Measurements from ENCODE around the gene CXCR4. TPM values are rescaled to one million over a fixed set of nuclear protein-coding genes. Genes with fewer than 3 reads are reported as not detected.

The CXCR4 gene
- total RNA-seq (2011; cell fraction: chromatin; rRNA removed; ENCODE audit: low replicate concordance), result 0.25 and 1.1 TPM in 2 replicates
- total RNA-seq (2011; cell fraction: nucleolus; rRNA removed), result 0.92 and 1.0 TPM in 2 replicates
- 1.1 and 1.3 TPM in 2 replicates for total RNA-seq (2011; cell fraction: nucleoplasm; rRNA removed)
- total RNA-seq (2014; rRNA removed) (not detected in 2 replicates), total RNA-seq (2014; rRNA removed; fragmentation: Illumina TruSeq; extraction: Trizol) (0.18 TPM in 1 of 2 replicates, not detected in the other), total RNA-seq (2015; rRNA removed; fragmentation: Illumina TruSeq; extraction: Trizol) (0.08 TPM in 1 of 2 replicates, not detected in the other), total RNA-seq (2021) (0.22 and 0.49 TPM in 2 replicates), polyA plus RNA-seq (2011; rRNA removed) (0.45 and 0.53 TPM in 2 replicates), polyA plus RNA-seq (2014; fragmentation: Illumina TruSeq; extraction: Trizol) (0.11 TPM in 1 of 2 replicates, not detected in the other), polyA plus RNA-seq (2014; fragmentation: Nextera tagmentation; extraction: Ambion mirVana) (under 1 TPM; 0.14 to 0.15 TPM), polyA plus RNA-seq (2014; rRNA removed) (0.07 TPM in 2 replicates), polyA minus RNA-seq (2011; rRNA and poly(A)+ RNA removed) (0.51 and 1.1 TPM in 2 replicates), Bru-seq, nascent RNA (percentile 10 among the genes with signal in this experiment), BruChase-seq, experiment 1, labeled RNA remaining after a 2-hour chase (percentile 31 among the genes with signal in this experiment), BruChase-seq, experiment 2, labeled RNA remaining after a 6-hour chase (percentile 32 among the genes with signal in this experiment)
- polyA plus RNA-seq (2011; cell fraction: cytosol; rRNA removed), result 0.52 and 1.1 TPM in 2 replicates
- polyA plus RNA-seq (2011; cell fraction: nucleus; rRNA removed), result 0.32 and 0.61 TPM in 2 replicates
- 0.07 TPM in 2 replicates for polyA plus RNA-seq (2012)
- polyA minus RNA-seq (2011; cell fraction: cytosol; rRNA and poly(A)+ RNA removed), result not detected in 2 replicates
- 0.40 TPM in 1 of 2 replicates, not detected in the other for polyA minus RNA-seq (2011; cell fraction: nucleus; rRNA and poly(A)+ RNA removed)
- long read RNA-seq, experiment 1, result 0 reads
- long read RNA-seq, experiment 2, partial matches to known transcripts, result 0 of 1 reads
- long read RNA-seq, experiment 2, other reads (novel, unspliced or antisense), result 1 of 1 reads
- long read RNA-seq, experiment 3, result 0 reads

DNA sequence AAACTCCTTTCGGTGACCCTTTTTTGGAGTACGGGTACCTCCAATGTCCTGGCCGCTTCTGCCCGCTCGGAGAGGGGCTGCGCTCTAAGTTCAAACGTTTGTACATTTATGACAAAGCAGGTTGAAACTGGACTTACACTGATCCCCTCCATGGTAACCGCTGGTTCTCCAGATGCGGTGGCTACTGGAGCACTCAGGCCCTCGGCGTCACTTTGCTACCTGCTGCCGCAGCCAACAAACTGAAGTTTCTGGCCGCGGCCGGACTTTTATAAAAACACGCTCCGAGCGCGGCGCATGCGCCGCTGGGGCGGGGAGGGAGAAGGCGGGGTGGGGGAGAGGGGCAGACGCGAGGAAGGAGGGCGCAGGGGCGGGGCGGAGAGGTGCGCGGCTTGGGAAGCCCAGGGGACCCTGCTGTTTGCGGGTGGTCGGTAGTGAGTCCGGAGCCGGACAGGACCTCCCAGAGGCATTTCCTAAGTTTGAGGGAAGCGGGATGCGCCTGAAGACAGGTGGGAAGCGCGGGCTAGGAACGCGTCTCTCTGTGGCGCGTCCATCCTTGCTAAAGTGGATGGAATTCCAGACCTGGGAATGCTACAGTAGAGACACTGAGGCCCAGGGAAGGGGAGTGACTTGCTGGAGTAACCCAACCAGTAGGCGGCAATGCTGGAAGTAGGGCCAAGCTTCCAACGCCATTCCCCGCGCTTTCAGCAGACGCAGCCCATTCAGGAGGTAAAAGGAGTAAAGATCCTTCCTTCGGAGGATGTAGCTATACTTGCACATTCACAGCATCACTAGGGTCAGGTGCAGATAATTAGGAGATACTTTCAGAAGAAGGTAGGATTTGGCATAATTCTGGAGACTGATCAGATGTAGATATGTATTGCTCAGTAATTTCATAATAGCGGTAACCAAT, at the start of gene CXCR4:
TSS of gene CXCR4 (minus strand) at position 241 of the 910 bp plus-strand sequence. CDS start at position 152, 89 bp downstream.
- Histone ChIP-seq H3K4me3 (peak within 1 kb of the TSS; percentile 35), H2AFZ (ENCODE audit: low read depth, low read length) (peak within 1 kb of the TSS; percentile 92), H3K9ac (ENCODE audit: insufficient read depth in 1 of 2, low read depth in 2 of 2, low read length in 2 of 2) (peak within 1 kb of the TSS in 1 of 2 experiments; percentile 83; a peak in 1 of 4 replicates), H3K4me1 (replicated peaks in 1 of 2; ENCODE audit: control insufficient read depth in 2 of 2, insufficient read depth in 2 of 2, low read length in 2 of 2) (peaks cover 0 to 19% of the 10 kb centered on the region in 2 experiments; a peak in 3 of 5 replicates), H3K79me2 (ENCODE audit: control insufficient read depth, insufficient read depth, low read length) (no peaks in the 10 kb centered on the region), H3K9me3 (replicated peaks; ENCODE audit: control insufficient read depth, insufficient read depth, low read depth, low read length) (no peaks in the 10 kb centered on the region), H3K27me3 (ENCODE audit: control insufficient read depth in 2 of 2, insufficient read depth in 2 of 2, low read length in 2 of 2) (peaks cover 26 to 32% of the 10 kb centered on the region in 2 experiments), H3K9me1 (ENCODE audit: control insufficient read depth, insufficient read depth, low read length) (no peaks in the 10 kb centered on the region), H3K36me3 (ENCODE audit: control insufficient read depth, insufficient read depth, low read length) (no peaks in the 10 kb centered on the region), H3K4me2 (ENCODE audit: insufficient read depth, low read length) (peak within 1 kb of the TSS; percentile 74), H3K27ac (ENCODE audit: extremely low read depth, low read depth, low read length) (no peak within 1 kb of the TSS), H4K20me1 (replicated peaks; ENCODE audit: control insufficient read depth, insufficient read depth, low read length) (peaks cover 4% of the 10 kb centered on the region; the same call in 1 of the 2 replicates)
- peak; percentile 78 for ATAC-seq
- WGBS (ENCODE audit: insufficient coverage, low coverage, missing lambda C conversion rate), result 17% methylated on average over 25 of the region's 50 CpGs
- in situ Hi-C loops (cut with MboI), result no loop called here
- intact Hi-C loops (cut with micrococcal nuclease), result no loop called here
- BruUV-seq (replicated peaks), result no TSS peak
- POLR2A ChIA-PET, result no interaction called here
- CTCF ChIA-PET (ENCODE audit: low intra/inter-chr PET ratio), result no interaction called here
- peak; percentile 54 to 87 (median 79) for DNase-seq (ENCODE audit: extremely low read depth in 1 of 4, low spot score in 3 of 4)
- FAIRE-seq, result no peak
- TF ChIP-seq, protein P1, sequence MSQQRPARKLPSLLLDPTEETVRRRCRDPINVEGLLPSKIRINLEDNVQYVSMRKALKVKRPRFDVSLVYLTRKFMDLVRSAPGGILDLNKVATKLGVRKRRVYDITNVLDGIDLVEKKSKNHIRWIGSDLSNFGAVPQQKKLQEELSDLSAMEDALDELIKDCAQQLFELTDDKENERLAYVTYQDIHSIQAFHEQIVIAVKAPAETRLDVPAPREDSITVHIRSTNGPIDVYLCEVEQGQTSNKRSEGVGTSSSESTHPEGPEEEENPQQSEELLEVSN (IDR thresholded peaks at IDR 0.05; ENCODE audit: borderline replicate concordance in 1 of 2, extremely low read depth in 1 of 2, insufficient read depth in 1 of 2, insufficient read length in 1 of 2, low read depth in 1 of 2, low read length in 1 of 2, poor library complexity in 1 of 2, severe bottlenecking in 1 of 2), result peak in 1 of 2 experiments; percentile 13
- TF ChIP-seq NRF1 (conservative IDR thresholded peaks at IDR 0.05 in 1 of 2, IDR thresholded peaks at IDR 0.05 in 1 of 2) (peak; percentile 80 to 83), PHF8 (IDR thresholded peaks at IDR 0.05; ENCODE audit: borderline replicate concordance, low read length) (no peak; the same call in 1 of the 2 replicates)
- TF ChIP-seq, protein P2, sequence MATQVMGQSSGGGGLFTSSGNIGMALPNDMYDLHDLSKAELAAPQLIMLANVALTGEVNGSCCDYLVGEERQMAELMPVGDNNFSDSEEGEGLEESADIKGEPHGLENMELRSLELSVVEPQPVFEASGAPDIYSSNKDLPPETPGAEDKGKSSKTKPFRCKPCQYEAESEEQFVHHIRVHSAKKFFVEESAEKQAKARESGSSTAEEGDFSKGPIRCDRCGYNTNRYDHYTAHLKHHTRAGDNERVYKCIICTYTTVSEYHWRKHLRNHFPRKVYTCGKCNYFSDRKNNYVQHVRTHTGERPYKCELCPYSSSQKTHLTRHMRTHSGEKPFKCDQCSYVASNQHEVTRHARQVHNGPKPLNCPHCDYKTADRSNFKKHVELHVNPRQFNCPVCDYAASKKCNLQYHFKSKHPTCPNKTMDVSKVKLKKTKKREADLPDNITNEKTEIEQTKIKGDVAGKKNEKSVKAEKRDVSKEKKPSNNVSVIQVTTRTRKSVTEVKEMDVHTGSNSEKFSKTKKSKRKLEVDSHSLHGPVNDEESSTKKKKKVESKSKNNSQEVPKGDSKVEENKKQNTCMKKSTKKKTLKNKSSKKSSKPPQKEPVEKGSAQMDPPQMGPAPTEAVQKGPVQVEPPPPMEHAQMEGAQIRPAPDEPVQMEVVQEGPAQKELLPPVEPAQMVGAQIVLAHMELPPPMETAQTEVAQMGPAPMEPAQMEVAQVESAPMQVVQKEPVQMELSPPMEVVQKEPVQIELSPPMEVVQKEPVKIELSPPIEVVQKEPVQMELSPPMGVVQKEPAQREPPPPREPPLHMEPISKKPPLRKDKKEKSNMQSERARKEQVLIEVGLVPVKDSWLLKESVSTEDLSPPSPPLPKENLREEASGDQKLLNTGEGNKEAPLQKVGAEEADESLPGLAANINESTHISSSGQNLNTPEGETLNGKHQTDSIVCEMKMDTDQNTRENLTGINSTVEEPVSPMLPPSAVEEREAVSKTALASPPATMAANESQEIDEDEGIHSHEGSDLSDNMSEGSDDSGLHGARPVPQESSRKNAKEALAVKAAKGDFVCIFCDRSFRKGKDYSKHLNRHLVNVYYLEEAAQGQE (IDR thresholded peaks at IDR 0.05; ENCODE audit: borderline replicate concordance), result 0 out of 2 replicates have a peak, but pooled peaks have one; percentile 22
- TF ChIP-seq, protein P2 (CRISPR knock-in tag; IDR thresholded peaks at IDR 0.05; ENCODE audit: low read depth), result no peak

Measured in K562 (cell line).